Kidney capillary endothelial cell (primary cell): Measurements from ENCODE around the gene PDHX.

ENCODE experiments used
- DNase-seq: peaks from one replicate; pipeline ENCODE4 v3.0.0-alpha.2; 2018; ENCODE audit warnings: low spot score

The PDHX gene

GRCh38 chr11:34990916-34991315 is 74.5 kb downstream of the PDHX start:
- no peak for DNase-seq

GRCh38 chr11:34994854-34995253 is 78.4 kb downstream of the PDHX start:
- DNase-seq = no peak

GRCh38 chr11:34996958-34997357 is 80.5 kb downstream of the PDHX start:
- no peak for DNase-seq

- no peak for DNase-seq
These were observed 81.6 kb downstream of the PDHX start for GRCh38 chr11:34997952-34998528.

GRCh38 chr11:34999453-34999852 is 83.0 kb downstream of the PDHX start:
- DNase-seq = no peak

GRCh38 chr11:35003186-35003585 is 86.8 kb downstream of the PDHX start:
- no peak for DNase-seq

- no peak for DNase-seq
These were observed 87.2 kb downstream of the PDHX start for GRCh38 chr11:35003658-35004057.

GRCh38 chr11:35005141-35005780 is 88.8 kb downstream of the PDHX start:
- no peak for DNase-seq

- DNase-seq = no peak
These were observed 90.1 kb downstream of the PDHX start for GRCh38 chr11:35006389-35007128.

GRCh38 chr11:35007277-35007676 is 90.9 kb downstream of the PDHX start:
- DNase-seq = no peak

GRCh38 chr11:35009191-35009943 is 92.9 kb downstream of the PDHX start:
- DNase-seq = no peak

- no peak for DNase-seq
These were observed 93.5 kb downstream of the PDHX start for GRCh38 chr11:35009944-35010342.

GRCh38 chr11:35010654-35011053 is 94.2 kb downstream of the PDHX start:
- no peak for DNase-seq

- DNase-seq = no peak
These were observed 95.0 kb downstream of the PDHX start for GRCh38 chr11:35011389-35011788.

- no peak for DNase-seq
These were observed 95.5 kb downstream of the PDHX start for GRCh38 chr11:35011944-35012343.

GRCh38 chr11:35012467-35013191 is 96.2 kb downstream of the PDHX start:
- DNase-seq = no peak

GRCh38 chr11:35013514-35014233 is 97.3 kb downstream of the PDHX start:
- no peak for DNase-seq

- DNase-seq = no peak
These were observed 97.9 kb downstream of the PDHX start for GRCh38 chr11:35014346-35014745.

GRCh38 chr11:35015621-35016387 is 99.4 kb downstream of the PDHX start:
- DNase-seq = no peak

- no peak for DNase-seq
These were observed 100.5 kb downstream of the PDHX start for GRCh38 chr11:35016916-35017315.
